Muscle layer of colon (tissue), 2 donors: ENCODE results near the gene INO80C.

Source experiments
- H3K27ac ChIP-seq: one replicate; pipeline ENCODE4 v1.7.0; 2013; ENCODE audit warnings: low read depth, mild to moderate bottlenecking, low read length, moderate library complexity
- H3K27me3 ChIP-seq, 2 donors: one replicate each; pipeline ENCODE4 v1.7.0; 2013; ENCODE audit warnings: low read length in 2 of 2, mild to moderate bottlenecking in 2 of 2; ENCODE audit not compliant: insufficient read depth in 2 of 2, control insufficient read depth in 1 of 2
- H3K36me3 ChIP-seq: one replicate; pipeline ENCODE4 v1.7.0; 2013; ENCODE audit warnings: mild to moderate bottlenecking, low read length; ENCODE audit not compliant: insufficient read depth
- H3K4me1 ChIP-seq: one replicate; pipeline ENCODE4 v1.7.0; 2013; ENCODE audit warnings: mild to moderate bottlenecking, low read length; ENCODE audit not compliant: insufficient read depth
- H3K4me3 ChIP-seq, 2 donors: one replicate each; pipeline ENCODE4 v1.7.0; 2013; ENCODE audit warnings: low read length in 2 of 2, low read depth in 1 of 2, mild to moderate bottlenecking in 1 of 2, moderate library complexity in 1 of 2
- H3K9ac ChIP-seq: one replicate; pipeline ENCODE4 v1.7.0; 2013; ENCODE audit warnings: low read length
- H3K9me3 ChIP-seq: one replicate; pipeline ENCODE4 v1.7.0; 2013; ENCODE audit warnings: mild to moderate bottlenecking, low read length
- donor health status: abdominal sarcoma.
- donor health status: Adenocarcinoma of cecum.

INO80C gene

DNA sequence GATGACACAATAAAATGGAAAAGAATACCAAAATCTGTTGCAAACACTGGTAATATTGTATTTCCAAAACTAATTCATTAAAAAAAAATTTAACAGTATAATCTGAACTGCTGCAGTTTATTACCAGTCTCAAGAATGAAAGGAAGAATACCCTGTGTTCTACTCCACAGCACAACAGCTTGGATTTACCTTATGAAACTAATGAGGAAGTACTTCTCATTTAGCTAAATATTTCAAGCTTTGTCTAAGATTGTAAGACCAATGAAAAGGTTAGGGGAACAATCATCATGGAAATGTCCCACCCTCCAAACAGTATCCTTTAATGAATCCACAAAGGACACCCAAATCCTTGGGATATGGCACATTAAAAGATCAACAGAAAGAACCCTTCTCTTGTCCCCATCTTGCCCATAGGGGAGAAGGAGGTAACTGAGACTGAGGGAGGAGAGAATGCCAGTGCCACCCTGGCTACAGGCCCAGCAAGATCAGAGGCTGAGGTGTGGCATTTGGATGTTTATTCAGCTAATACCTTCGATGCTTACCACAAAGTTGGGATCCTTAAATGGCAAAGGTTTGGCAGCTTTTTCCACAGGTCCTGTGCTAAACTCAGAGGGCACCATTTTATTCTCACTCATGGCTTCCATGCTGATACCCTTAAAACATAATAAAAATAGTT is 17.7 kb downstream of the INO80C start:
- Histone ChIP-seq H3K27ac (peak overlapping the region; percentile 48), H3K36me3 (no peaks in the 10 kb centered on the region), H3K4me1 (peaks cover 28% of the 10 kb centered on the region), H3K27me3 (no peaks in the 10 kb centered on the region), H3K9me3 (no peaks in the 10 kb centered on the region), H3K9ac (no peak overlapping the region), H3K4me3 (no peak overlapping the region)

DNA sequence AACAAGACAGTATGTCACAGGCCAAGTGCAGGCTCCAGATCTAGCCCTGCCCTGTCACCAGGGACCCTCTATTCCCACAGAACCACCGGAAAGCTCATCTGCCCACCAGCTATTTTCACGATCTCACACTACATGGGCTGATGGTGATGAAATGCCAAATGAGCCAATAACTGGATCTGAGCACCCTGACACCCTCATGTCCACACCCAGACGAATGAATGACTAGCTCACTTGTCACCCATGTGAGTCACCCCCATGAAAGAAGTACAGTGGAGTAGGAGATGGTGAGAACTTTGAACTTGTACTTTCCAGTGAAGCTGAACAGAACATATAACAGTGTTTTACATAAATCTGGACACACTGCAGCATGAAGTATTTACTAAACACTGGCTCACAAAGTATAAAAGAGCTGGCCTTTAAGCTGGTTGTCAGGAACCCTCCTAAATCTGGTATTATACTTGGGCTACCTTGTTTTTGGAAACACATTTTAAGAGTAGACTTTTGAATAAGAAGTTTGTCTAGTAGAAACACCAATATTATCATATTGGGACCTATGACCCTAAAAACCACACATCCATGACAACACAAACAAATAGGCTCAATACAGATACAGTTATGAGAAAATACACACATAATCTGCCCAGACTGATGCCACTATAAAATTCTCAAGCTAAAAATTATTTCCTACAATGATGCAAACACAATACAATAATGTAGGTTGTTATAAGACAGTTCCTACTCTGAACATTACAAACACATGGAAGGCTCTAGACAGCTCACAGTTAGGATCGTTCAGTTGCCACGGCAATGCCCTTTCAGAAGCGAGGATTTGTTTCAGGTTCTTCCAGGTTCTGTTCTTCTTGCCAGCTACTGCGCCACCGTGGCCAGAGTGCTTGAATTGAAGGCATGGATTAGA is 19.0 kb downstream of the INO80C start:
- H3K27me3 ChIP-seq = no peaks in the 10 kb centered on the region
- peak overlapping the region; percentile 81 for H3K27ac ChIP-seq
- H3K4me3 ChIP-seq = no peak overlapping the region
- H3K36me3 ChIP-seq = no peaks in the 10 kb centered on the region
- no peak overlapping the region for H3K9ac ChIP-seq
- H3K4me1 ChIP-seq = peaks cover 28% of the 10 kb centered on the region
- H3K9me3 ChIP-seq = no peaks in the 10 kb centered on the region

DNA sequence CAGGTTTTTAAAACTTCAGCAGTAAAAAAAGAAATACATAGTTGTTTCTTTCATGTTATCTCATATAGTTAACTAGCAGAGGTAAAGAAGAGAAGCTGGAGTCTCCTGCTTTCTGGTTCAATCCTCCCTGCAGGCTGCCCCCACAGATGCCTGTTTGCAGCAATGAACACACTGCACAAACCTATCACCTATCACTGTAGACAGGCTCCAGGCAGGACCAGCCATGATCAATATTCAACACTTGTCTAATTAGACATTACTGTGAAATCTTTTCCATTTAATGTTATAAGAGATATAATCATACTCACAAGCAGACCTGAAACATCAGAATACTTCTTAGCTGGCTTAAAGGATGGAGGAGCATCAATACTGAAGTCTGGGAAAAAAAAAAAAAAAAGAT is 19.8 kb downstream of the INO80C start:
- H3K9me3 ChIP-seq = no peaks in the 10 kb centered on the region
- H3K27me3 ChIP-seq = no peaks in the 10 kb centered on the region
- H3K4me3 ChIP-seq = no peak overlapping the region
- H3K4me1 ChIP-seq = peaks cover 36% of the 10 kb centered on the region
- no peak overlapping the region for H3K9ac ChIP-seq
- no peak overlapping the region for H3K27ac ChIP-seq
- peaks cover 7% of the 10 kb centered on the region for H3K36me3 ChIP-seq

DNA sequence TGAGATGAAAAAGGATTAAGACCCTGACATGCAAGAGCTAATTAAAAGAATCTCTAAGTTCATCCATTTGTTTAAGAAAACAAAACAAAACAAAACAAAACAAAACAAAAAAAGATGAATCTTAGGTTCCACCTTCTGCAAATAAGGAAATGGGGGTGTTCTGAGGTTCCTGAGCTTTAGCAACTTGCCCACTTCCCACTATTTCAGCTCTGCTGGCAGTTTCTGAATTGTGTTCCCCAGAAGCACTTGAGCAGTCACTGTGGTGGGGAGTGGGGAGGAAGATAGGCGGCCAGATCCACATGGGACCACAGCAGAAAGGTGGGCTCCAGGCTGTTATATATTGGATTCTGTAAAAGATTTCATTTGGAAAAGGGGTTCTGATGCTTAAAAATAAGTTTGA is 20.3 kb downstream of the INO80C start:
- Histone ChIP-seq H3K27ac (no peak overlapping the region), H3K9ac (no peak overlapping the region), H3K9me3 (no peaks in the 10 kb centered on the region), H3K4me3 (no peak overlapping the region), H3K27me3 (no peaks in the 10 kb centered on the region), H3K36me3 (peaks cover 9% of the 10 kb centered on the region), H3K4me1 (peaks cover 38% of the 10 kb centered on the region)

DNA sequence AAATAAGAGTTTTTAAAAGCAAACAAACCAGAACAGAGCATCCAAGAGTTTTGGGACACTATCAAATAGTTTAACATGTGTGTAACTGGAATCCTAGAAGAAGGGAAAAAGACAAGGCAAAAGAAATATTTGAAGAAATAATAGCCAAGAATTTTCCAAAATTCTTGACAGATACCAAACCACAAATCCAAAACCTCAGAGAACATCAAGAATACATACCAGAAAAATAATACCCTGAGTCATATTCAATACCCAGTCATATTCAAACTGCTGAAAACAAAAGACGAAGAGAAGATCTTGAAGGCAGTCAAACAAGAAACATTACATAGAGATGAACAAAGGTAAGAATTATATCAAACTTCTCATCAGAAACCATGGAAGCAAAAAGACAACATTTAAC is 22.9 kb downstream of the INO80C start:
- Histone ChIP-seq H3K27me3 (no peaks in the 10 kb centered on the region), H3K36me3 (peaks cover 9% of the 10 kb centered on the region), H3K9me3 (no peaks in the 10 kb centered on the region), H3K27ac (no peak overlapping the region), H3K4me3 (no peak overlapping the region), H3K9ac (no peak overlapping the region), H3K4me1 (peaks cover 35% of the 10 kb centered on the region)

DNA sequence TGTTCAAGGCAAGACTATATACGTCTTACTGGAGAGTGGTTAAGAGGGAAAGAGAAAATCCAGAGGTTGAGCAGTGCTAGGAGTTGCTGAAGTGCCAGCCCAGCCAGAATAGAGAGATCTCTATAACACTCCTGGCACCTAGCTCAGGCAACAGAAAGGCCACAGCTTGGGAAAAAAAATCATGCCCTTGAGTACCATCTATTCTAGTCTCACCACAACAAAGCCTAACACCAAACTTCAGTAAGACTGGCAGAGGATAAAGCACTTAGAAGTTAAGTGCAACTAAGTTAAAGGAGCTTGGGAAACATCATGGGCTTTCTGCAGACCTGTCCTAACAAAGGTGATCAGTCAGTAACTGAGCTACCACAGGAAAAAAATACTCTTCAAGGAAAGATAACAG is 24.2 kb downstream of the INO80C start:
- Histone ChIP-seq H3K9me3 (no peaks in the 10 kb centered on the region), H3K27me3 (no peaks in the 10 kb centered on the region), H3K4me3 (no peak overlapping the region), H3K4me1 (peaks cover 35% of the 10 kb centered on the region), H3K9ac (no peak overlapping the region), H3K36me3 (peaks cover 9% of the 10 kb centered on the region), H3K27ac (no peak overlapping the region)

DNA sequence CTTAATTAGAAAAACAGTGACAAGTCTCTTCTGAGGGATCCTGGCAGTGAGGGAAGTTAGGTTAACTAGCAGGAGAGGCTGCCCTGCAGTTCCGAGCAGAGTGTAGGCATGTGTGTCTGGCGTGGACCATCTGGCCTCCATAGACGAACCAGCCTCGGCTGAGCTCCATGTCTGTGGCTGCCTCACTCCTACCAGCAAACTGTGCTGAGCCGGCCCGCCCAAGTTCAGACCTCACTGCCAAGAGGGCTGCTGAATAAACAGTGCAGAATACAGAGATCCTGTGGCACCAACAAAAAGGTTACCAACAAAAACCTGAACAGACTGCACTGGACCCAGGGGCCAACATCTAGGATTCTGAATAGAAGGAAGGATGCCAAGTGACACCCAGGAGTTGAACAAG is 27.3 kb downstream of the INO80C start:
- Histone ChIP-seq H3K9ac (no peak overlapping the region), H3K27me3 (no peaks in the 10 kb centered on the region), H3K9me3 (no peaks in the 10 kb centered on the region), H3K36me3 (peaks cover 9% of the 10 kb centered on the region), H3K4me3 (no peak overlapping the region), H3K4me1 (peaks cover 49% of the 10 kb centered on the region), H3K27ac (peak overlapping the region; percentile 74)

DNA sequence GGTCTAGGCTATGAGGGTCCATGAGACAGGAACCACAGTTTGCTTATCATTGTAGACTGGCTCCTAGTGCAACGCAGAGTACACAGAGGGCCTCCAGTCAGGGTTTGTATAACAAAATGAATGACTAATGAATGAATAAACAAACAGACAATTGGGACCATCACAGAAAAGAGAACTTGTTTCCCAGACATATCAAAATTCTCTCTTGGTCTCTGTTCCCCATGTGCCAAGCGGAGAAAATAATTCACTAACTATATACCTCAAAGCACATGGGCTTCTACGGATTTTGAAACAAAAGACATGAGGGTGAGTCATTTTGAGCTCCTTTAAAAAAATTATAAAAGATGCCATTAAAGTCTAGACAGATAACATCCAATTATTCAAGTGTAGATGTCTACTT is 28.0 kb downstream of the INO80C start:
- Histone ChIP-seq H3K27ac (peak overlapping the region; percentile 74), H3K4me1 (peaks cover 49% of the 10 kb centered on the region), H3K9me3 (no peaks in the 10 kb centered on the region), H3K9ac (no peak overlapping the region), H3K27me3 (no peaks in the 10 kb centered on the region), H3K36me3 (peaks cover 9% of the 10 kb centered on the region), H3K4me3 (no peak overlapping the region)

DNA sequence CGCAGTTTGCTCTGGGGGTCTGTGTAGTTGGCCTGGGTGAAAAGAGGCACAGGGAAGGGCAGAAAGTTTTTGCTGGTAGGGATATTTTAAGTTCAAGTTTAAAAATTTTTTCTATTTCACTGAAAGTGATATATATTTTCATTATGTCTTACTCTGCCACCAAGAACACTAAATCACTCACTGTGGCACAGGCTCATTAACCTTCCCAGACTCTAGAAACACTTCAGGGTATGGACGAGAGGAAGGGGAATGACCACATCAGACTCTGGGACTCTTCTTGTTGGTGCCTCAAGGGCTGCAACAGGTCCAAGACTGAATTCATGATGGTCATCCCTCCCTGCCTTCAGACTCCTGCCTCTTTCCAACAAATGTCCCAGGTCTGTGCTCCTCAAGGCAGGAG is 29.0 kb downstream of the INO80C start:
- H3K36me3 ChIP-seq = peaks cover 9% of the 10 kb centered on the region
- H3K9me3 ChIP-seq = no peaks in the 10 kb centered on the region
- H3K4me1 ChIP-seq = peaks cover 56% of the 10 kb centered on the region
- no peak overlapping the region for H3K9ac ChIP-seq
- no peak overlapping the region for H3K27ac ChIP-seq
- no peaks in the 10 kb centered on the region for H3K27me3 ChIP-seq
- H3K4me3 ChIP-seq = no peak overlapping the region

DNA sequence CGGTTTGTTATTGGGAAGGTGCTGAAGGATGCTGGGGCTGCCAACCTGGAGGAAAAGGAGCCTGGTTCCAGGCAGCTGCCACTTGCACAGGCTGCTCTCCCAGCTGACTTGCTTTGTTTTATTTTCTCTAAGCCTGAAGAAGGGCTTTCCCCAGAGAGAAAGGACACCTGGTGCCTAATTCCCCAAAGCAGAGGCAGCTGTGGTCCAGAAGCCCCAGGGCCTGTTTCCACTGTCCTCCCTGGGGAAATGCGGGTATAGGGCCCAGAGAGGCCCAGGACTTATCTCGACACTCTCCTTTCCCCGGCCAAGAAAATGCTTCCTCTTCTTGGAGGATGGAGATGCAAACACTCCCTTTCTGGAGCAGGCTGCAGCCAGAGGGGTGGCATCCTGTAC is 30.1 kb downstream of the INO80C start:
- H3K27me3 ChIP-seq = no peaks in the 10 kb centered on the region
- H3K27ac ChIP-seq = no peak overlapping the region

DNA sequence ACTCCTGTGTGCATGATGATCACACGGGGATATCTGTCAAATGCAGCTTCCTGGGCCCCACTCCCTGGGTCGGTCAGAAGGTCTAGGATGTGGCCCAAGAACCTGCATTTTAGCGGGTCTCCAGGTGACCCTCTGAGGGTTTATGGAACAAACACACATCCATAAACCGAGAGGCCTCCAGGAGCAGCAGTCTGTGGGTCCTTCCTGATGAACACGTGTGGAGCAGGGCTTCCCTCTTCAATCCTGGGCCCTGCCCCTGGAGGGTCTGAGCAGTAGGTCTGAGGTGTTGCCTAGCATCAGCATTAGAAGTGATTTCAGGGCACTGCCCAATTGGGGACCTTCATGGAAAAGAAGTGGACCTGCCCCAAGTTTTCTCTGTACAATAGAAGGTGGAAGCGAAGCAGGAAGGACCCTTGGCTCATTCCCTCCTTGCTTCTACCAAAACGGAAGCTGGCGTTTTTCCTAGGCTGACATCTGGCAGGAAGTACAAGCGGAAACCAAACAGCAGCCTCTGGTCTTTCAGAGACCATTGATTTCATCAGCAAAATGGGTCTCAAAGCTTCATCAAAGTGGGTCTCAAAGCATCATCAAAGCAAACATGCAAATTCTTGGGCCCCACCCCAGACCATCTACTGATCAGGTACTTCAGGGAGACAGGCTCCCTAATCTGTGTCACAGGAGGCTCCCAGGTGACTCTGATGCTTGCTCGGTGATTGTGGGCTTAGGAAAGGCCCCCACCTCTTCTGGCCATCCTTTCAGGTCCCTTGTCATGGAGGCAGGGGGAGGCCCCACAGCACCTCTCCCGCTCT is 30.7 kb downstream of the INO80C start:
- H3K4me1 ChIP-seq = peaks cover 64% of the 10 kb centered on the region
- no peaks in the 10 kb centered on the region for H3K36me3 ChIP-seq
- no peaks in the 10 kb centered on the region for H3K9me3 ChIP-seq
- H3K9ac ChIP-seq = no peak overlapping the region
- no peak overlapping the region for H3K4me3 ChIP-seq
- H3K27ac ChIP-seq = no peak overlapping the region
- no peaks in the 10 kb centered on the region for H3K27me3 ChIP-seq

More for the DNA sequence above, 30.1 kb downstream of the INO80C start:
- no peaks in the 10 kb centered on the region for H3K36me3 ChIP-seq
- no peak overlapping the region for H3K9ac ChIP-seq
- H3K4me1 ChIP-seq = peaks cover 58% of the 10 kb centered on the region
- no peaks in the 10 kb centered on the region for H3K9me3 ChIP-seq
- H3K4me3 ChIP-seq = no peak overlapping the region
